Stimulated activated naive CD4-positive, alpha-beta T cell (primary cell): ENCODE data around the gene PARP9.
"Not testable (repeated sequence)": the region's sequence is repeated elsewhere in the genome, so short reads cannot be mapped to it uniquely, and the experiment has no call there.

ENCODE experiments used
- DNase-seq, 6 experiments: peaks; one replicate each; lab custom pipeline; 2025; lab: John Stamatoyannopoulos, UW

PARP9 gene

DNA sequence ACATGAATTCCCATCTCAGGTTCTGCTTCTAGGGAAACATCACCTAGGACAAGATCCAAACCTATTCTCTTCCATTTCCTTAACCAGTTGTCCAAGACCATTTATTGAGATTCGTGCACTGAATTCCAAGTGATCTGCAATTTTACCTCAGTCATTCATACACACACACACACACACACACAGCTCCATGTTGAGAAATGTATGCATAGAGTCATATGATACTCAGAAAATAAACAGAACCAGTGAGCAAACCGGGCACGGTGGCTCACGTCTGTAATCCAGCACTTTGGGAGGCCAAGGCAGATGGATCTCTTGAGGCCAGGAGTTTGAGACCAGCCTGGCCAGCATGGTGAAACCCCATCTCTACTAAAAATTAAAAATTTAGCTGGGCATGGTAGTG lies 43.2 kb downstream of the PARP9 start:
- no peak for DNase-seq

DNA sequence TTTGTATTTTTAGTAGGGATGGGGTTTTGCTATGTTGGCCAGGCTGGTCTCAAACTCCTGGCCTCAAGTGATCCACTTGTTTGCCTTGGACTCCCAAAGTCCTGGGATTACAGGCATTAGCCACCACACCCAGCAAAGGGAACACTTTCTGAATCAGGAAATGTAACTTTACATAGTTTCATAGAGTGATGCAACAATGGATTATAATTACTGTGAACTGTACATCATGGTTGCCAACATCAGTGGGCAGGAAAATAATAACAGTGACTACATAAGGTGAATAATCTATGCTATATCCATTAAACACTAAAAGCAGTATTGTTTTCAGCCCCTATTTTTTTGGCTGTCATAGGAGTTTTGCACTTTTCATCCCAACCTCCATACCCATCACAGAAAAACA lies 44.4 kb downstream of the PARP9 start:
- DNase-seq = no peak

DNA sequence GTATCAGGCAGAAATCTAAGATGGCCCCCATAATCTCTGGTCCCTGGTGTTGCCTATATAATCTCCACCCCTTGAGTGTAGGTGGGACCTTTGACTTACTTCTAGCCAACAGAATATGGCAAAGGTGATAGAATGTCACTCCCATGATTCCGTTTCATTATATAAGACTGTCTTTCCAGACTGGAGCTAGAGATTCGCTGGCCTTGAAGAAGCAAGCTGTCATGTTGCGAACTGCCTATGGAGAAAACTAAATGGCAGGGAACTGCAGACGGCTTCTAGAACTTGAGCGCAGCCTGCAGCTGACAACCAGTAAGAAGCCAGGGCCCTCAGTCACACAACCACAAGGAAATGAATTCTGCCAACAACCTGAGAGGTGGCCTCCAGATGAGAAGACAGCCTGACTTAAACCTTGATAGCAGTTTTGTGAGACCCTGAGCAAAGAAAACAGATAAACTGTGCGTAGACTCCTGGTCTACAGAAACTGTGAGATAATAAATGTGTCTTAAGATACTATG lies 47.2 kb downstream of the PARP9 start:
- DNase-seq = no peak

DNA sequence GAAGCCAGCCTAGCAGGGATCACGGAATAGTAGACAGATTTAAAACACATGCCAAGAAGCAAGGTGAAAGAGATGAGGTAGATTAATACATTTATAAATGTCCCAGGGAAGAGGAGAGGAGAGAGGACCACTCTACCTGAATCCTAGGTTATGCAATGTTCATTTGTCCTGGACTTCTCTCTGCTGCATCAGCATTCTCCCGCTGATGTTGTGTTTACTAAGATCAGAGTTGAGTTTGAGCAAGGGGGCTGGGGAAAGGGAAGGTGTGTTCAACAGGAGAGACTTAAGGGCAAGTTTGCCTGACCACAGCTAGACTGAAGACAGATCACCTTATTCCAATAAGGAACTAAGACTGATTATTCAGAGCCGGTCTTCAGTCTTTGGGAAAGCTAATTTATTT lies 48.2 kb downstream of the PARP9 start:
- no peak for DNase-seq

DNA sequence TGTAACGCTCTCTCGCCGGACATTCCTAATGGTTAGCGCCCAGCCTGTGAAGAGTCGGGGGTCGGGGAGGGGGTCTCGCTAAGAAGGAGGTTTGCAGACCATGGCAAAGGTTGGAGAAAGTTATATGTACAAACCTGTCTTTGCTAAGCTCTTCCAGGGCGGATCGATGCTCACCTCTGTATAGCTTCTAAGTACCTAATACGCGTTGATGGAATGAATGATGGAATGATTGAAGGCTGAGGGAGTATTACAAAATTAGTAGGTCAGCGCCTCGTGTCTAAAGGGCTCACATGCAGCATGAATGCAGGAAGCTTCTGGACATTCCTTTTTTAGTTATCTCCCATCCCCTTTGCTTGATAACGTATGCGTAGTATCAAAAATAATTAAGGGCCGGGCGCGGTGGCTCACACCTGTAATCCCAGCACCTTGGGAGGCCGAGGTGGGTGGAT lies 49.1 kb downstream of the PARP9 start:
- no peak for DNase-seq

DNA sequence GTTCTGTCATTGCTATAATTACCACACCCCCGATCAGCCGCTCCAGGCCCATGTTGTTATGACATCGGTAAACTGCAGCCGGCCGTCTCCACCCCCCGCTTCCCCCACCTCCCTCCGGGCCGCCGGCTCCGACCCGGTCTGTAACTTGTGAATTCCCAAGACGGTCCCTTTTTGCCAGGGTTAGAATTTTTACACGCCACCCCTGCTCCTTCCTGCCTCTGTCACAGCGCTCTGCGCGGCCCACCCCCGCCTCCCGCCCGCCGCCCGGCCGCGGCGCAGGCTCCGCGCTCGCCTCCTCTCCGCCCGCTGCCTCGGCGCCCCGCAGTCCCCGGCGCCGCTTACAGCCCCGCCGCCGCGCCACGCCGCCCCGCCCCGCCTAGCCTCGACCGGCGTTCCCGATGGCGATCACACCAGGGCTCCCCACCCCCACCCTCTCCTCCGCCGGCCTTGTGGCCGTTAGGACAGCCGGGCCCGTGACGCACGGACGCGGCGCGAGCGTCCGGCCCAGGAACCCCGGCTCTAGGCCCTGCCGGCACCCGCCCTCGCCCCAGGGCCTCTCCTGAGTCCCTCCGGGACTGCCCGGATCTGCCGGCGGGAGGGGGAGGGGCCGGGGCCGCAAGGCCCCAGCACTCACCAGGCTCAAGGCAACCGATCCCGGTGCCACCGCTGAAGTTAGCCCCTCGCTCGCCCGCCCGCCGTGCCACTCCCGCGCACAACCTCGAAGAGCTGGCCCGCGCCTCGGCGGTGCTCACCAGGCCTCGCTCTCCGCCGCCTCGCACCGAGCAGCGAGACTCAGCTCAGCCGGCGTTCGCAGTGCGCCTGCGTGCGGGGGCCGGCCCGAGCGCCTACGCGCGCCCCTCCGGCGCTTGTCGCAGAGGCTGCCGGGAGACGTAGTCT lies 49.7 kb downstream of the PARP9 start, which contains the start of gene KPNA1:
KPNA1 (minus strand) TSS at position 817 of the 897 bp plus-strand sequence. CDS start 18,374 bp downstream, outside the sequence.
- peak; percentile 77 to 89 (median 80) for DNase-seq

DNA sequence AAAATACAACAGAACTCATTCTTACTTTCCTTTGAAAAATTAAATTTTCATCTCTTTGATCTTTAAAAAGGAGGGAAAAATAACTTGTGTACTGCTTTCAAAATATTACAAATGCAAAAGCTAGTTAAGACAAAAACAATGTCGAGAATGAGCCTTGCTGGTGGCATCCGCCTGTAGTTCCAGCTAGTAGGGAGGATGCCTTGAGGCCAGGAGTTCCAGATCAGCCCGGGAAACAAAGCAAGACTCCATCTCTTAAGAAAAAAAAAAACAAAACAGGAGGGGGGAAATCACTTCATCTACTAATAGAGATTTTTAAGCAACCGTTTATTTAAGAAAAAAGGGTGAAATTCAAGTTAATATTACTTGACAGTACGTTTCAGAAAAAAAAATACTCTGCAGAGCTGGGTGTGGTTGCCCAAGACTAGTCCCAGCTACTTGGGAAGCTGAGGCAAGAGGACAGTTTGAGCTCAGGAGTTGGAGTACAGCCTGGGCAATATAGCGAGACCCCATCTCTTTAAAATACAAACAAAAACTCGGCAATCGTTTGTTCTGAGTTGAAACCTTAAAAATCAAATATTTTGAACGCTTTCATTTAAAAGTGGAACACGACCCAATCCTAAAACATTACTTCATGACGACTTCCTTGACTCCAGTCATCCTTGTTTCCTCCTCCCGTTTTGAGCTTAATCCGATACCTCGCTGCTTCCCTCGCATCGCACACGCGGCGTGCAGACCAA lies 50.5 kb downstream of the PARP9 start:
- DNase-seq = no peak

DNA sequence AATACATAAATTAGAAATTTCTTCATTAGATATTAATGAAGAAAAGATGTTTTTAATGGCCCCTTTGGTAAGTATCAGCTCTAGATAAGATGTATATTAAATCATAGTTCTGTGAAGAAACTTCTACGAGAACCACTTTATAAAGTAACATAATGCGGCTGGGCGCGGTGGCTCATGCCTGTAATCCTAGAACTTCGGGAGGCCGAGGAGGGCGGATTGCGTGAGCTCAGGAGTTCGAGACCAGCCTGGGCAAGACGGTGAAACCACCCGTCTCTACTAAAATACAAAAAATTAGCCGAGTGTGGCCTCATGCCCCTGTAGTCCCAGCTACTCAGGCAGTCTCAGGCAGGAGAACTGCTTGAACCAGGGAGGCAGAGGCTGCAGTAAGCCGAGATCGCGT lies 51.8 kb downstream of the PARP9 start:
- DNase-seq = no peak

DNA sequence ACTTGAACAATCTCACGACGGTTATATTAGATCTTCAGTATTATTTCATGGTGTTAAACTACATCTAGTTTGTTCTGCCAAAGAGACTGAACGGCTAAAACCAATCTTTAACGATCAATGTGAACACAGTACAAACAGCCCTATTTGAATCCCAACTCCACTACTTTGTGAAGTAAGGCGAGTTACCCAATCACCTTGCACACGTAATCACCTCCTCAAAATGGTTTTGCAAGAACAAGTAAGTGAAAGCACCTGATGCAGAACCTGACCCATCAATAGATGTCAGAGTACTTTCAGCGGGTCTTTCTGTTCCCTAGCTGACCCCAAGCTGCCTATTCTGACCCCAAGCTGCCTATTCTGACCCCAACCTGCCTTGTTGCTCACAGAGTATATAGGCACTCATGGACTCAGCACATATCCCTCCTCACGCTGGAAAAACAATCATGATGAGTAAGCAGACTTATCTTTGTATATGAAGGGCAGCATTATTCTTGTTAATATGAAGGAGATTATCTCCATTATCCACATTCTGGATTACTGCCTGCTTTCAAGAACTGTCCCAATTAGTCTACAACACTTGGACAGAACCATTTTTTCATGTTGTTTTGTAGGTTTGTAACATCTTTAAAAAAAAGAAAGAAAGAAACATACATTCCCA lies 53.1 kb downstream of the PARP9 start:
- no peak for DNase-seq

DNA sequence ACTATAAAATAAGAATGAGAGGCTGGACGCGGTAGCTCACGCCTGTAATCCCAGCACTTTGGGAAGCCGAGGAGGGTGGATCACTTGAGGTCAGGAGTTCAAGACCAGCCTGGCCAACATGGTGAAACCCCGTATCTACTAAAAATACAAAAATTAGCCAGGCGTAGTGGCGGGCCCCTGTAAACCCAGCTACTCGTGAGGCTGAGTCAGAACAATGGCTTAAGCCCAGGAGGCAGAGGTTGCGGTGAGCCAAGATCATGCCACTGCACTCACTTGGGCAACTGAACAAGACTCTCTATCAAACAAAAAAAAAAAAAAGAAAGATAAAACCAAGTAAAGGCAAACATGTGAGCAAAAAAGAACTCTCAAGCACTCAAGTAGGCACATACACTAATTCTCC lies 55.2 kb downstream of the PARP9 start:
- DNase-seq = not testable (repeated sequence)

DNA sequence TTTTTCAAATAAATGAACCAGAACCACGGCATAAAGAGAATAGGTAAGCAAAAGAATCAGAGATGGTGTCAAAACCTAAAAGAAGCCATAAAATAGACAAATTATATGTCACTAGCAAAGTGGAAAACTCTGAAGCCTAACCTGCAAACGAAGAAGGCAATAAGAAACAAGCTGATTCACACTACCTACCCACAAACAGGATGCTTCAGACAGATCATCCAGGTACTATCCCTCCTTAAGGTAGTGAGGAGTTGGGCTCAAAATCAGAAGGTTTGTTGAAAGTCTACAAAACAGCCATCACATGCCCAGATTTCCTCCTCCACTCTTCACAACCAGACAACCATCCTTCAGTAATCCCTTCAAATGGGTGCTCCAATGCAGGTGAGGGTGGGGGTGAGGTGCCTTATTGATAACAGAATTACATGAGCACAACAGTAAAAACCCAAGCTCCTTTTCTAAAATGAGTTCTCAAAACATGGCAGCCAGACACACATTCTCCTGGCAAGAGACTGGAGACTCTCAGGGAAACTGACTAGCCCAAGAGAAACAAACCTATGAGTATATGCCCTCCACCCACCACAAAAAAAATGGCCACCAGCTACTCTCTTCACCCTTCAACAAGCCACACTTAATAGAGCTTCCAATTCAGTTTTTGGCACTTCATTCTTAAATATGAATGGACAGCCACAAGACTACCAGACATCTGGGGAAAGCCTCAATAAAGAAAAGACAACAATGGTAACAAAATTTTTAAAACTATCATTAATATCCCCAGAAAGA lies 55.8 kb downstream of the PARP9 start:
- peak in 1 of 6 experiments; percentile 3 for DNase-seq

DNA sequence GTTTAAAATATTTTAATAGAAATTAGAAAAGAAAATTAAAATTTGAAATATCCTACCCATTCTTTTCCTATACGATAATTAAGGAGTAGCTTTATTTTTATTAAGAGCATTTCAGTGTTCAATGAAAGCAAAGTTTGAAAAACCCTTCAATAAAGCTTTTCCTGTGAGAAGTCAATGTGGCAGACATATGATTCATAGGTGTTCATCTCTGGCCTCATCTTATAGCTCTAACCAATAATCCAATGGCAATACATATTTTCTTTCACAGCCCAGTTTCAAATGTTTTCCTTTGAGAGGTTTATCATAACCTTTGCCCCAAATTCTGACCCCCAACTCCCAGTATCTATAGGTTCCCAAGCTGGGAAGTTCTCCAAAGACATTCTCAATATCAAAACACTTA lies 57.6 kb downstream of the PARP9 start:
- DNase-seq = no peak

DNA sequence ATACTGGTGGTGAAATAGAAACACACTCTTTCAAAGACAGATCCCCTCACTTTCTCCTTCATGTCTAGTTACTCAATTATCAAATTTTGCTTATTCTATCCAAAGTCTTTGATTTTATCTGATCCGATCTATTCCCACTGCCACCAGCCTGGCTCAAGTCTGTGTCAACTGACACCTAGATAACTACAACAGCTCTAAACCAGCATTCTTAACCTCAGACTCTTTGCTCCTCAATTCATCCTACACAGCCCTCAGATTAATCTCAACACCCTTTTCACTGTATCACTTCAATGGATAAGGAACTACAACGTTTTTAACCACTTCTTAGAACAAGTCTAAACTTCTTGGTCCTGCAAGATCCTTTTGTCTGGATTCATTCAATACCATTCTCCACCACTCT lies 58.4 kb downstream of the PARP9 start:
- no peak for DNase-seq

DNA sequence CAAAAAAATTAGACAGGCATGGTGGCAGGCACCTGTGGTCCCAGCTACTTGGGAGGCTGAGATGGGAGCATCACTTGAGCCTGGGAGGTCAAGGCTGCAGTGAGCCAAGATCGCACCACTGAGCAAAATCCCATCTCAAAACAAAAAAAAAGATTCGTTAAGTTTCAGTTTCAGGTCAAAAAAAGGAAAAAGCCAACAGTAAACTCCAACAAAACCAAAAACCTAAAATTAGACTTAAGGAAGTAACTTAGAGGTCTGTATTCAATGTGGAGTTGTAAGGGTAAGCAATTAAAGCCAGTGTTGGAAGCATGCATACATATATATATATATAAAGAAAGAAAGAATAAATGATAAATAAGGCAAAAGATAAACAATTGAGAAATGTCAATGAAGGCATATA lies 61.2 kb downstream of the PARP9 start:
- no peak for DNase-seq

DNA sequence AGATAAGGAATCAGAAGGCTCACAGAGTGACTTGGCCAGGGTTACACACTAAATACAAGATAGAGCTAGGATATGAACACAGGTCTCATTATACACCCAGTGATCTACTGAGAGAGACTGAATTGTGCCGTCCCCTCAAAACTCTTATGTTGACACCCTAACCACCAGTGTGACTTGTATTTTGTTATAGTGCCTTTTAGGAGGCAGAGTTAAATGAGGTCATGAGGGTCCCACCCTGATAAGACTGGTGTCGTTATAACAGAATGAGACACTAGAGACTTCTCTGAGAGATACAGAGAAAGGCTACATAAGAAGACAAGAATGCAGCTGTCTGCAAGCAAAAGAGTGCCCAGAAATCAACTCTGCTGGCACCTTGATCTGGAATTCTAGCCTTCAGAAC lies 62.0 kb downstream of the PARP9 start:
- DNase-seq = no peak

DNA sequence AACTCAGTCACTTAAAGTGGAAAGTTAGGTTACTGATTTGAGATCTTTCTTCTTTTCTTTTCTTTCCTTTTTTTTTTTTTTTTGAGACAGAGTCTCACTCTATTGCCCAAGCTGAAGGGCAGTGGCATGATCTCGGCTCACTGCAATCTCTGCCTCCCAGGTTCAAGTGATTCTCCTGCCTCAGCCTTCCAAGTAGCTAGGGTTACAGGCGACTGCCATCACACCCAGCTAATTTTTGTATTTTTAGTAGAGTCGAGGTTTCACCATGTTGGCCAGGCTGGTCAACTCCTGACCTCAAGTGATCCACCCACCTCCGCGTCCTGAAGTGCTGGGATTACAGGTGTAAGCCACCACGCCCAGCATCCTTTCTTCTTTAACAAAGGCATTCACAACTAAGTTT lies 63.1 kb downstream of the PARP9 start:
- DNase-seq = not testable (repeated sequence)

DNA sequence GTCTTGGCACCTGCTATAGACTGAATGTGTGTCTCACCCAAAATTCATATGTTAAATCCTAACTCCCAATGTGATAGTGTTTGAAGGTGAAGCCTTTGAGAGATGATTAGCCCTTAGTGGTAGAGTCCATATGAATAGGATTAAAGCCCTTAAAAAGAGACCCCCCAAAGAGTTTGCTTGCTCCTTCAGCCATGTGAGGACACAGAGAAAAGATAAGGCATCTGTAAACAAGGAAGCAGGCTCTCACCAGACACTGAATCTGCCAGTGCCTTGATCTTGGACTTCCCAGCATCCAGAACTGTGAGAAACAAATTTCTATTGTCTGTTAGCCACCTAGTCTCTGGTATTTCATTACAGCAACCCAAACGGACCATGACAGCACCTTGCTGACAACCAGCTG lies 65.9 kb downstream of the PARP9 start:
- no peak for DNase-seq

DNA sequence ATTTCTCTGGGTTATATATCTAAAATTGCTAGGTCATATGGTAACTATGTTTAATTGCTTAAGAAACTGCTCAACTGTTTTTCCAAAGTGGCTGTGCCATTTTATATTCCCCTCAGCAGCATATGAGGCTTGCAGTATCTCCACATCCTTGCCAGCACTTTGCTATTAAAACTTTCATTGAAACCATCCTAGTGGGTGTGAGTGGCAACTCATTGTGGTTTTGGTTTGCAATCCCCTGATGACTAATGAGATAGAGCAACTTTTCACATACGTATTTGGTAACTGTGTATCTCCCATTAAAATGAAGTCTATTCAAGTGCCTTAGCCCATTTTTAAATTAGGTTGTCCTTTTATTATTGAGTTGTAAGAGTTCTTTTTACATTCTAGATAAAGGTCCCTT lies 66.7 kb downstream of the PARP9 start:
- no peak for DNase-seq

DNA sequence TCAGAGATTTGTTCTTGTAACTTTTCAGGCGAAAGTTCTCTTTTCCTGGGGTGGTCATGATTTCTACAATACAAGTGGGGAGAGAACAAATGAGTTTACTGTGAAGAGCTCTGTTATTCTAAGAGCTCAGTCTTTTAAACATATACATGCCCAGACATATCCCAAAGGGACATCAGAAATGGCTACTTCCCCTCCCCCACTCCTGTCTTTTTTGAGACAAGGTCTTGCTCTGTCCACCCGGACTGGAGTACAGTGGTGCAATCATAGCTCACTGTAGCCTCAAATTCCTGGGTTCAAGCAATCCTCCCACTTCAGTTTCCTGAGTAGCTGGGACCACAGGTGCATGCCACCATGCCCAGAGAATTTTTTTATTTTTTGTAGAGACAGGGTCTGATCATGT lies 67.6 kb downstream of the PARP9 start:
- DNase-seq = no peak

DNA sequence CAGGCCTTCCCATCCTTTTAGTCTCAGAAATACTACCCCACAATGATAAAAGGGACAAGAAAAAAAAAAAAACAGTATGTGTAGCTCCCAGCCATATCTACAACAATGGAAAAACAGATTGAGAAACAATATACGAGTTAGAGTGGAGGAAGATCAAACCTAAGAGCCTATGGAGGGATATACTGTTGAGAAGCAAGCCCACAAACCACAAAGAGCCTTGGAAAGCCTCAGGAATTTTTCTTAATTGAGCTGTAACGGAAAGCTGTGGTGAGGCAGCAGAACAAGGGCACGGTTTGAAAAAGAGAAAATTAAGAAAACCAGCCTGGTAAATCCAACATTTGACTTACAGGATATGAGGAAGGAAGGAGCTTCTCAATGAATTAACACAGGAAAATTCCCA lies 70.8 kb downstream of the PARP9 start:
- no peak for DNase-seq

DNA sequence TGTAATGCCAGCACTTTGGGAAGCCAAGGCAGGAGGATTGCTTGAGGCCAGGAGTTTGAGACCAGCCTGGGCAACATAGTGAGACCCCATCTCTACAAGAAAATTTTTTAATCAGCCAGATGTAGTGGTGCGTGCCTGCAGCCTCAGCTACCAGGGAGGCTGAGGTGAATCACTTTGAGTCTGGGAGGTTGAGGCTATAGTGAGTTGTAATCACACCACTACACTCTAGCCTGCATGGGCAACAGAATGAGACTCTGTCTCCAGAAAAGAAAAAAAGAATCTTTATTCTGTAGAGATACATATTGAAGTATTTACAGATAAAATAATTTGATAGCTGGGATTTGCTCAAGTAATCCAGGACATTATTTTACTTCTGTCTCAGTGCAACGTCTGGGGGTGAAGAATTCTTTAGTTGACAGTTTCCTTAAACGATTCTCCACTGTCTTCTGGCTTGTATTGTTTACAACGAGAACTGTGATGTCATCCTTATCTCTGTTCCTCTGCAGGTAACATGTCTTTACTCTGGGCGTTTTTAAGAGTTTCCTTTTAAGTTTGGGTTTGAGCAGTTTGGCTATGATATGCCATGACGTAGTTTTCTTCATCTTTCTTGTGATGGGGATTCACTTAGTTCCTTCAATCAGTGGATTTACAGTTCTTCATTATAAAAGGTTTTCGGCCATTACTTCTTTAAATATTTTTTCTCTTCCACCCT lies 75.7 kb downstream of the PARP9 start:
- DNase-seq = peak in 3 of 6 experiments; percentile 14 to 45 (median 27)
